Measurements from ENCODE around the gene BCAS4.
"Not testable (repeated sequence)": the region's sequence is repeated elsewhere in the genome, so short reads cannot be mapped to it uniquely, and the experiment has no call there.

Gene BCAS4

GRCh38 chr20:50876816-50877215 is 82.0 kb downstream of the BCAS4 start:
- DNase-seq: no peak

- DNase-seq: no peak
These were observed 82.4 kb downstream of the BCAS4 start for GRCh38 chr20:50877232-50877743.

GRCh38 chr20:50879649-50880550 is 85.0 kb downstream of the BCAS4 start:
- no peak for DNase-seq

DNA sequence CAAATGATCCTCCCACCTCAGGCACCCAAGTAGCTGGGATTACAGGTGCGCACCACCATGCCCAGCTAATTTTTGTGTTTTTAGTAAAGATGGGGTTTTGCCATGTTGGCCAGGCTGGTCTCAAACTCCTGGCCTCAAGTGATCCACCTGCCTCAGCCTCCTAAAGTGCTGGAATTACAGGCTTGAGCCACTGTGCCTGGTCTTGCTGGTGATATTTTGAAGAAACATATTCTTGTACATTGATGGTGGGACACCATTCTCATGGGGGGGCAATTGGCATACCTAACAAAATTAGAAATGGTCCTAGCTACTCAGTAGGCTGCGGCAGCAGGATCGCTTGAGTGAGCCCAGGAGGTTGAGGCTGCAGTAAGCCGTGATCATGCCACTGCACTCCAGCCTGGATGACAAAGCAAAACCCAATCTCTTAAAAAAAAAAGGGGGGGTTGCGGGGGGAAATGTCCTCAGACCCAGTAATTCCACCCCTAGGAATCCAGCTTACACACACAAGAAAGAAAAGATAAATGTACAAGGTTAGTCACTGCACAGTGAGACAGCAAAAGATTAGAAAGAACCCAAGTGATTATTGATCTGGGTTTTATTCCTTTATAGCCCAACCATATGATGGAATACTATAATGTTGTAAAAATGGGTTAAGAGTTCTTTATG is 87.0 kb downstream of the BCAS4 start:
- not testable (repeated sequence) for DNase-seq

GRCh38 chr20:50883856-50884255 is 89.0 kb downstream of the BCAS4 start:
- no peak for DNase-seq

DNA sequence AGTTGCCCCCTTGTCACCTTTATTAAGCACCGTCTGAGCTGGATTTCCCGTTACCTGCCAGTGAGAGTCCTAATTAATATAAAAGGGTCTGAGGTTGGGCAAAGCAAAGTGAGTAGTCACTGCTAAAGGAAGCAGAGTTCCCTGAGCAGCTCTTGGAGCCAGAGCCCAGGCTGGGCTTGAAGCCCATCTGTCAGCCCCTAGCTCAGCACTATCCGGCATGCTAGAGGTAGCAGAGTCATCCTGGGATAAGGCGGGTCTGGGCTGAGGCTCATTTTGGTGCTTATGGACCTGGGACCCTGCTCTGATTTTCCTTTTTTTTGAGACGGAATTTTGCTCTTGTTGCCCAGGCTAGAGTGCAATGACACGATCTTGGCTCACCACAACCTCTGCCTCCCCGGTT is 90.2 kb downstream of the BCAS4 start:
- DNase-seq: no peak

DNA sequence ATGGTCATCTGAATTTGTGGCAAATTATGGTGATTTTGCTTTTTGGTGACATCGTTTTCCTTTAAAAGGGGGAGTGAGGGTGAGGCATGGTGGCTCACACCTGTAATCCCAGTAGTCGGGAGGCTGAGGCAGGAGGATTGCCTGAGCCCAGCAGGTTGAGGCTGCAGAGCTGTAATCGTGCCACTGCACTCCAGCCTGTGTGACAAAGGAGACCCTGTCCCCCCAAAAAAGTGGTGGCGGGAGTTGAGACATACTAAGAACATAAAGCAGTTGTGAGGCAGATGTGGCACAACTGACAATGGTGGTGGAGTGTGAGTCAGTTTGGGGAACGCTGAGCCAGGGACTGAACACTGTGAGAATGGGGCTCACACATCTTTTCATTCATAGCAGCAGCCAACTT is 90.9 kb downstream of the BCAS4 start:
- no peak for DNase-seq

DNA sequence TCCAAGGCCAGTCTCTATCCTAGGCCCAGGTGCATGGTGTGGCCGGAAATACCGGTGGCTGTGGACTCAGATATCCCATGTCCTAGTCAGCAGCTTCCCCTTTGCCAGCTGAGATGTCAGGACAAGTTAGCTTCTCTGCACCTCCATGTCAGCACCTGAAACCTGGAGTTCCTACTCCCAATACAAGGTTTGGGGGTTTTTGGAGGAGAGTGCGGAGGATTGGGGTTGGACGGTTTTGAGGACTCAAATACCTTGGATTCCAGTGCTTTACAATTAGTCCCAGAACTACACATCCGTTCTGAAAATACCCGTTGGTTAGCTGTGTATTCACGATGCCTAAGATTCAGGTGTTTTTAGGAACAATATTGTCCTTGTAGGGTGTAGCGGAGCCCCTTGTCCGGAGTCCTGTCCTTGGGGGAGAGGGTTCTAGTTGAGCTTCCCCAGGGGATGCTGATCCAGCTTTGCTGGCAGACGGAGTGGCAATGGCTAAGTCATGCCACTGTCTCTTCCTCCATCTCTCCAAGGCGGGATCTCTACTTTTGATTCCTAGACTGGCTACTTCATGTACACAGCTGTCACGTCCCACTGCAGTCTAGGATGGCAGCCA is 91.4 kb downstream of the BCAS4 start:
- DNase-seq: no peak

- DNase-seq: no peak
These were observed 92.7 kb downstream of the BCAS4 start for GRCh38 chr20:50887576-50887975.

DNA sequence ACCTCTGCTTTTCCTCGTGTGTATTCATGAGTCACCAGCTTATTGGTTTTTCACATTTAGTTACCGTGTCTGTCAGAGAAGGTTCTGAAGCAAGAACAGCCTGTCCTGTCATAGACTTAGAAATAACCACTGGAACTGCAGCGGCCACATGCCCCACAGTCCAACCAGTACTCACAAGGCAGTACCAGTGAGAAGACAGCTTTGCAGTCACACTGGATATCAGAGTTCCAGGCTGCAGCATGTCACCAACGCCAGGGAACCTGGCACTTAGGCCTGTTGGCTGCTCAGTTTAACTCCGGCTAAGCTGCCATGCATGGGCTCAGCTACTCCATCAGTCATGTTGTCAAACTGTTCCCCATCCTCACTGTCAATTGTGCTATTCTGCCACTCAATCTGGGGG is 96.3 kb downstream of the BCAS4 start:
- no peak for DNase-seq

- DNase-seq: no peak
These were observed 97.5 kb downstream of the BCAS4 start for GRCh38 chr20:50892394-50892793.

DNA sequence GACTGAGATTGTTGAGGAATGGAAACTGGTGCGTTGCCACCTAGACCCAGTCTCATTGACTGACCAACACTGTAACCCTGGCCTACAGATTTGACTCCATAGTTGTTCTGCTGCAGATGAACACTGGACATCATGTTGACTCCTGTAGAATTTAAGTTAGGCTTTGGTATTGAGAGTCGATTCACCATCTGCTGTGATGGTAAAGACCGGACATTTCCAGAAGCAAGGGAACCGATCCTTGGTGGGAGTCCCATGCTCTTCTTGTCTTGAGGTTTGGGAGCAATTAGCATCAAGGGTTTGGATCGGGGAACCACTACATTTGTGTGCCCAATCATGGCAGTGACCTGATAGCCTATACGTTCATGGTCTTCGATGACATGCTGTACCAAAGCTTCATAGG is 98.8 kb downstream of the BCAS4 start:
- no peak for DNase-seq

DNA sequence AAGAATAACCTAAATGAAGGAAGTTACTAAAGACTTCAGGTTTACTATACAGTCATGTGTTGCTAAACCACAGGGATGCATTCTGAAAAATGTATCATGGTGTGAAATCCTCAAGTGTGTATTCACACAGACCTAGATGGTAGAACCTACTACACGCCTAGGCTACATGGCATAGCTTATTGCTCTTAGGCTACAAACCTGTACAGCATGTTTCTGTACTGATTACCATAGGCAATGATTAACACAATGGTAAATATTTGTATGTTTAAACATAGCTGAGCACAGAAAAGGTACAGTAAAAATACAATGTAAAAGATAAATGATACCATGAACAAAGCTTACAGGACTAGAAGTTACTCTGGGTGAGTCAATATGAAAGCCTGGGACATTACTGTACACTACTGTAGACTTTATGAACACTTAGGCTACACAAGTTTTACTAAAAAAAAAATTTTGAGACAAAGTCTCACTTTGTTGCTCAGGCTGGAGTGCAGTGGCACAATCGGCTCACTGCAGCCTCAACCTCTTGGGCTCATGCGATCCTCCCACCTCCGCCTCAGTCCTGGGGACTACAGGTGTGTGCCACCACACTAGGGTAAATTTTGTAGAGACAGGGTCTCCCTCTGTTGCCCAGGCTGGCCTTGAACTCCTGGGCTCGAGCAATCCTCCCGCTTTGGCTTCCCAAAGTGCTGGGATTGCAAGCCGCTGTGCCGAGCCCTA is 100.4 kb downstream of the BCAS4 start:
- no peak for DNase-seq

DNA sequence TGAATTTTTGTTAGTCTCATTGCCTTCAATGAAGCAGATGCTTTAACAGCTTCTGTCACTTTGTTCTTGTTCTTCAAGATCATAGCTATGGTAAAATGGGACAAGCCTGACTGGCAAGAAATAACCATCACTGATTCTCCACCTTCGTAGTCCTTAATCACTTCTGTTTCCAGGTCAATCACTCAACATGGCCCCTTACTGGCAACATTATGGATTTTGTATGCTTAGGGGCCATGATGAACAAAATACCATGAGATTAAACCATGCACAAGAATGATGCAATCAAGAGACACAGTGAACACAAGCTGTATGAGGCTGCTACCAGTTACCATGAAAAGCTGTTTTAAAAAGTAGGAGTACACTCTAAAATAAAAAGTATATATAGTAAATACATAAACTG is 103.6 kb downstream of the BCAS4 start:
- DNase-seq: no peak

DNA sequence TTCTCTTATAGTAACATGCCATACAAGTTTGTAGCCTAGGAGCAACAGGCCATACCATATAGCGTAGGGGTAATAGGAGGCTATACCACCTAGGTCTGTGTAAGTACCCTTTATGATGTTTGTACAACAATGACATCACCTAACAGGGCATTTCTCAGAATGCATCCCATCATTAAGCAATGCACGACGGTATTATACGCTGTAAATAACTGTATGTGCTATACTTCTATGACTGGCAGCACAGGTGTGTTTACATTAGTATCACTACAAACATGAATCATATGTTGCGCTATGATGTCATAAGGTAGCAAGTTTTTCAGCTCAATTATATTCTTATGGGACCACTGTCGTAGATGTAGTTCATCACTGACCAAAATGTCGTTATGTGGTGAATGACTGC is 105.4 kb downstream of the BCAS4 start:
- DNase-seq: no peak

DNA sequence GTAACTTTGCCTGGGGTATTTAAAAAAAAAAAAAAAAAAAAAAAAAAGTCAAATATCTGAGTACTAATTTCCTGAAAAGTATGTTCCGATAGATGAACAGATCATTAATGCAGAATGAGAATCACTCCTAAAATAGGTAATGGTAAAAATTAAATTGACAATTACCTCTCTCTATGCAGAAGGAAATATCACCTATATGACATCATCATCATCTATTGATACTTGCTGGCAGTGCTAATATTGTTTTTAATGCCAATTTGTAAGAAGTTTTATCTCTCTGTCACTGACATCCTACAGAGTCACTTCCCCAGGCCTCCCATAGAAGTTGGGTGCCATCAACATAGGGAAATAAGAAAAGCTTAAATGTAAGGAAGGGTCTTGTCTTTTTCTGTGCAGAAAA is 106.4 kb downstream of the BCAS4 start:
- DNase-seq: no peak

- DNase-seq: no peak
These were observed 108.6 kb downstream of the BCAS4 start for GRCh38 chr20:50903353-50904051.

GRCh38 chr20:50904067-50904570 is 109.3 kb downstream of the BCAS4 start:
- no peak for DNase-seq

GRCh38 chr20:50909413-50909812 is 114.6 kb downstream of the BCAS4 start:
- DNase-seq: no peak

DNA sequence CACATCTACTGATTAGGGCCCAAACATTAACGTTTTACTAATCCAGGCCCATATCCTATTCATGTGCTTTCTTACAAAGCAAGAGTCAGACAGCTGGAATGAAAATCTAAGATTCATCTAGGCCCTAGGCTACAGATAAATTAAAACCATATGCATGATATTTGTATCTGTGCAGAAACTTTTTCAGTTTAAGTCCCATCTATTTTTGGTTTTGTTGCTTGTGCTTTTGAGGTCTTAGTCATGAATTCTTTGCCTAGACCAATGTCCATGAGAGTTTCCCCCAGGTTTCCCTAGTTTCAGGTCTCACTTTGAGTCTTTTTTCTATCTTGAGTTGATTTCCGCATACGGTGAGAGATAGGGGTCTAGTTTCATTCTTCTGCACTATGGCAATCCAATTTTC is 116.2 kb downstream of the BCAS4 start:
- no peak for DNase-seq

GRCh38 chr20:50911716-50912115 is 116.9 kb downstream of the BCAS4 start:
- no peak for DNase-seq

DNA sequence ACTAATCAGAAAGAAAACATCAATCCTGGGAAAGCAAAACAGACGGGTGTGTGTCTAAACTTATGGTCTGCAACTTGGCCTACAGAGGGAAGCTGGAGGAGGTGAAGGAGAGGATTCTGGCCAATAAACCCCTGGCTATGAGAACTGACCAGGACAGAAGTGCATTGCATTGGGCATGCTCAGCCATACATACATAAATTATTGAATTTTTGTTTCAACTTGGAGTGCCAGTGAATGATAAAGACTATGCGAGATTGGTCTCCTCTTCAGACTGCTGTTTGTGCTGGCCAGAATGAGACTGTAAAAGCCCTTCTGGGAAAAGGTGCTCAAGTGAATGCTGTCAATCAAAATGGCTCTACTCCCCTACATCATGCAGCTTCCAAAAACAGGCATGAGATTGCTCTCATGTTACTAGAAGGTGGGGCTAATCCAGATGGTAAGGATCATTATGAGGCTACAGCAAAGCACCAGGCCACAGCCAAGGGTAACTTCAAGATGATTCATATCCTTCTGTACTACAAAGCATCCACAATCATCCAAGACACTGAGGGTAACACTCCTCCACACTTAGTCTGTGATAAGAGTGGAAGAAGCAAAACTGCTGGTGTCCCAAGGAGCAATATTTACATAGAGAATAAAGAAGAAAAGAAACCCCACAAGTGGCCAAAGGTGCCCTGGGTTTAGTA is 119.0 kb downstream of the BCAS4 start:
- no peak for DNase-seq

Measured in NCI-H748 treated with DMSO at 0.1 percent for 48 hours (cell line).